Posterior vena cava (tissue), 2 donors: ENCODE data around the gene CHST4. TPM values are rescaled to one million over a fixed set of nuclear protein-coding genes. Genes with fewer than 3 reads are reported as not detected.
"Not testable (repeated sequence)": the region's sequence is repeated elsewhere in the genome, so short reads cannot be mapped to it uniquely, and the experiment has no call there.

Experiments used
- DNase-seq: peaks from one replicate; pipeline ENCODE4 v3.0.0-alpha.2; 2020; ENCODE audit warnings: low spot score
- intact Hi-C, 2 donors: fragments of 100-400 bp; cut with DNase I; formaldehyde crosslinking; loops; one replicate each; pipeline versions ENCODE4 v1.14.1 to v1.14.2; 2022 to 2023
- total RNA-seq, 2 donors: library from RNA; stranded (reverse); fragmentation: NEBNext Ultra II Directional; extraction: Animal tissue kit (Norgen Biotek cat#: 25700); gene quantifications; one replicate each; pipeline ENCODE4 v1.2.1, GENCODE V29; 2021
- donor health status: DM: yes; HTN: yes; CAD: no.
- donor health status: DM: yes; HTN: yes; CAD: no.

Gene CHST4
- total RNA-seq, 2 donors from 2014 or later, result not detected

GRCh38 chr16:71514476-71514875 is 11.8 kb upstream of the CHST4 start:
- DNase-seq, result no peak
- intact Hi-C loops, result no loop called here

- intact Hi-C loops, result no loop called here
- DNase-seq, result no peak
Measured at GRCh38 chr16:71515026-71515425, 11.2 kb upstream of the CHST4 start.

GRCh38 chr16:71520550-71520949 is 5.7 kb upstream of the CHST4 start:
- no peak for DNase-seq
- intact Hi-C loops, result no loop called here

GRCh38 chr16:71524566-71525553 is 1.4 kb upstream of the CHST4 start:
- intact Hi-C loops, result no loop called here

GRCh38 chr16:71528257-71528656 is 2.0 kb downstream of the CHST4 start:
- no peak for DNase-seq
- intact Hi-C loops, result no loop called here

More at GRCh38 chr16:71524566-71525553, 1.4 kb upstream of the CHST4 start:
- no peak for DNase-seq

GRCh38 chr16:71528863-71529262 is 2.6 kb downstream of the CHST4 start:
- intact Hi-C loops, result no loop called here

GRCh38 chr16:71532366-71532765 is 6.1 kb downstream of the CHST4 start:
- DNase-seq, result no peak
- intact Hi-C loops, result no loop called here

More at GRCh38 chr16:71528863-71529262, 2.6 kb downstream of the CHST4 start:
- no peak for DNase-seq

GRCh38 chr16:71536752-71537499 is 10.7 kb downstream of the CHST4 start:
- intact Hi-C loops, result no loop called here
- DNase-seq, result no peak

- intact Hi-C loops, result no loop called here
Measured at GRCh38 chr16:71537643-71538042, 11.4 kb downstream of the CHST4 start.

GRCh38 chr16:71542377-71542776 is 16.2 kb downstream of the CHST4 start:
- DNase-seq, result no peak
- intact Hi-C loops, result no loop called here

More at GRCh38 chr16:71537643-71538042, 11.4 kb downstream of the CHST4 start:
- DNase-seq, result no peak

GRCh38 chr16:71547168-71547567 is 20.9 kb downstream of the CHST4 start:
- DNase-seq, result no peak
- intact Hi-C loops, result no loop called here

GRCh38 chr16:71552698-71553503 is 26.7 kb downstream of the CHST4 start:
- intact Hi-C loops, result no loop called here

GRCh38 chr16:71555230-71555891 is 29.1 kb downstream of the CHST4 start:
- DNase-seq, result no peak
- intact Hi-C loops, result no loop called here

More at GRCh38 chr16:71552698-71553503, 26.7 kb downstream of the CHST4 start:
- no peak for DNase-seq

GRCh38 chr16:71557299-71557698 is 31.1 kb downstream of the CHST4 start:
- no peak for DNase-seq
- intact Hi-C loops, result no loop called here

GRCh38 chr16:71557954-71558582 is 31.8 kb downstream of the CHST4 start:
- intact Hi-C loops, result no loop called here
- DNase-seq, result no peak

GRCh38 chr16:71559855-71560254 is 33.6 kb downstream of the CHST4 start:
- intact Hi-C loops, result no loop called here
- DNase-seq, result no peak

GRCh38 chr16:71561886-71562285 is 35.7 kb downstream of the CHST4 start:
- intact Hi-C loops, result not testable (repeated sequence)

GRCh38 chr16:71562552-71562951 is 36.3 kb downstream of the CHST4 start:
- no peak for DNase-seq
- intact Hi-C loops, result no loop called here

More at GRCh38 chr16:71561886-71562285, 35.7 kb downstream of the CHST4 start:
- DNase-seq, result not testable (repeated sequence)
